Activated CD8-positive, alpha-beta memory T cell treated with anti-CD3 and anti-CD28 coated beads for 4 hours (primary cell): ENCODE measurements around the gene TM9SF1.
A peak's percentile ranks its signal among the peaks of the same experiment; 100 is the strongest.

Experiments used
- DNase-seq, 2 donors: peaks; one replicate each; pipeline ENCODE4 v3.0.0-alpha.2; 2020; ENCODE audit warnings: low read depth in 2 of 2

The TM9SF1 gene

DNA sequence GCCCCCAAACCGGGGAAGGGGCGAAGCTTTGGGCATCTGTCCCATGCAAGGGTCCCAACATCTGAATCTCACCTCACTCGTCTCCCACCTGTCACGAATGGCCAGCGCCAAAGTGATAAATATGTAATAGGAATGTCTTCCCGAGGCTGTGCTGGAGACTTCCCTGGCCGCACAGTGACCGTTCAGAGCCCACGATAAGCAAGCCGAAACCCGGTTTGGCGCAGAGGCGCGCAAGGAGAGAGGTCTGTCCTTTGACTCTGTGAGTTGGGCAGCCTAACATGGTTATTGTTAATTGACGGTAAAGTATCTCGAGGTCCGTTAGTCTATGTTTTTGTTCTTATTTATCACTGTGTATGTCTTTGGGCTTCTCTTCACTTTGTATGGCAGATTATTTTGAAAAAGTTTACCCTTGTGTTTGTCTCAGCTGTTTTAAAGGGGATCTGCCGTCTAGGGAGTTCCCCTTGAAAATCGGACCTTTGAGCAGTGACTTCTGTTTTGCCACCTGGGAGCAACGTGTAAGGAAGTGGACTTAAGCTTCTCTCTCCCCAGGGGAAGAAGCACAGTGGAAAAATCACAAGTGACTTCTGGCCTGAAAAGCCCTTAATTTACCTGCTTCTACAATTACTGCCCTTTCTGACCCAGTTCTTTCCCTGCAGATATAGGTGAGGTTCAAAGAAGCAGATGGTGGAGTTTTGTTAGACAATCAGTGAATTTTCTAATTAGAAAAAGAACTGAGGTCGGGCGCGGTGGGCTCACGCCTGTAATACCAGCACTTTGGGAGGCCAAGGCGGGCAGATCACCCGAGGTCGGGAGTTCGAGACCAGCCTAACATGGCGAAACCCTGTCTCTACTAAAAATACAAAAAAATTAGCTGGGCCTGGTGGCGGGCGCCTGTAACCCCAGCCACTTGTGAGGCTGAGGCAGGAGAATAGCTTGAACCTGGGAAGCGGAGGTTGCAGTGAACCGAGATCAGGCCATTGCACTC is 1.1 kb upstream of the TM9SF1 start:
- no peak for DNase-seq

DNA sequence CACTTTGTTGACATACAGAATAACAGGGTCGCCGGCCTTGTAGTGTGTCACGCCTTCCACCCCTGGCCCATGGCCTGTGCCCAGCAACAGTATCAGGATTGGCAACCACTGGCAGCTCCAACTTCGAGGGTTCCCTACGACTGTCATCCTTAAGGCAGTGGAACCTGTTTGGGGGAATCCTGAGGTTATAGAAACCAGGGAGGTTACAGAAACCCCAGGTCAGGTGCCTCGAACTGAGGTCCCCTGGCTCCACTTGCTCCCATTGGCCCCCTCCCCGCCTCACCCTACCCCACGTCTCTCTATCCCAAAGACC is 412 bp downstream of the TM9SF1 start:
- no peak for DNase-seq

DNA sequence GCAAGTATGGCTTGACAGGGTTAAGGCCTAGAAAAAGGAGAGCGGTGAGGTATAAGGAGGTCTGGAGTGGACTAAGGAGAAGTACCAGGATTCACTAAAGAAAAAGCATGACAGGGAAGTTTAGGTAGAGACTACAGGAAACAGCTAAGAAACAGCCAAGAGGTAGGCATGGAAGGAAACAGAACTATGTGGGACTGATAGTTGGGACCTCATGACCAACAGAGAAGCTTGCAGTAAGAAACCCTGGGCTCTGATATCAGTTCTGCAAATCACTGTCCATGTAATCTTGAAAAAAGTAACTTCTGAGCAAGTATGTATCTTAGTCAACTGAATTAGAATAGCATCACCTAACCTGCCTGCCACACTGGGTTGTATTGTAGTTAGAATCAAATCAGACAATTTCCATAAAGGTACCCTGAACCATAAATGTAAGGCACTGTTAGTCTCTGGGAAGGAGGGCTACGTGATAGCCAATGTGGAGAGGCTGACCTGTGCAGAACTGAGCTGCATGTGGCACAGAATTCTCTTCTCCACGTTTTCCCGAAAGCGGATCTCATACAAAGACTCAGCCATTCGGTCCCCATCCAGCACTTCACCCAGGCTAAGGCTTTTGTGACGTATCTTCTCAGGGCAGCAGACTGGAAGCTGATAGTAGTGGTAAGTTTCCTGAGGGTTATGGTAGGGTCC is 912 bp downstream of the TM9SF1 start:
- no peak for DNase-seq

GRCh38 chr14:24192933-24193332 is 2.3 kb downstream of the TM9SF1 start:
- DNase-seq: no peak

GRCh38 chr14:24190416-24190815 is 4.8 kb downstream of the TM9SF1 start:
- no peak for DNase-seq

DNA sequence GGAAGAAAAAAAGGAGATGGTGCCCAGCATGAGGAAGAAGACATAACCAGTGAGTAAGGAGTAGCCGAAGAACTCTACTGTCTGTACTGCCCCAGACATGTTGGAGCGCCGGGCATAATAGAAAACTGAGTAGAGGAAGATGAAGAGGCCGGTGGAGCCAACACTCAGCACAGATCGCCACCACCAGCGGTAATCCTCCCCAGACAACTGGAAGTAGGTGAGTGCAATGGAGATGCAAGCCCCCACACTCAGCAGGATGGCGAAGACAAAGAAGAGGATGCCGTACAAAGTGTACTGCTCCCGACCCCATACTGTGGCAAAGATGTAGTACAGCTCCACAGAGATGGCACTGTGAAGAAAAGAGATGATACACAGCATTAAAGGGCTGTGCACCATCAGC is 5.8 kb downstream of the TM9SF1 start:
- no peak for DNase-seq

- DNase-seq: no peak
These were observed 6.2 kb downstream of the TM9SF1 start for GRCh38 chr14:24189059-24189375.

GRCh38 chr14:24188251-24189058 is 6.8 kb downstream of the TM9SF1 start, which contains the start of gene IPO4:
Gene IPO4 (minus strand): TSS chr14:24188816. CDS start chr14:24188787, 29 bp downstream.
- DNase-seq: peak; percentile 92 to 94

GRCh38 chr14:24187539-24187915 is 7.7 kb downstream of the TM9SF1 start:
- no peak for DNase-seq

GRCh38 chr14:24186831-24187538 is 8.3 kb downstream of the TM9SF1 start:
- DNase-seq: no peak

DNA sequence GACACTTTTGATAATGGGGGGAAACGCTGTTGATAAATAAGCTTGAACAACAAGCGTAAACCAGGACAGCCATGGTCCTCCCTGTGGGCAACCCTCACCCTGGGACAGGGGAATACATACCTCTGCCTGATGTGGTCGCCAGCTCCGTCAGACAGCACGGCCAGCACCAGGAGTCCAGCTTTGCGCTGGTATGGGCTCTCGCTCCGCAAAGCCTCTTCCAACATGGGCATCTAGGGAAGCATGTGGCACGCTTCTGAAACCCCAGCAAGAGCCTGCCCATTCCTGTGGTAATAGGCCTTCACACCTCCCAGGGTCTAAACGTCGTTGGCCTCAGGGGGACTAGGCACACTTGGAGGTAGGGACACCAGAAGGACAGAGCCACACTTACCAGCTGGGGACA is 9.5 kb downstream of the TM9SF1 start:
- no peak for DNase-seq

DNA sequence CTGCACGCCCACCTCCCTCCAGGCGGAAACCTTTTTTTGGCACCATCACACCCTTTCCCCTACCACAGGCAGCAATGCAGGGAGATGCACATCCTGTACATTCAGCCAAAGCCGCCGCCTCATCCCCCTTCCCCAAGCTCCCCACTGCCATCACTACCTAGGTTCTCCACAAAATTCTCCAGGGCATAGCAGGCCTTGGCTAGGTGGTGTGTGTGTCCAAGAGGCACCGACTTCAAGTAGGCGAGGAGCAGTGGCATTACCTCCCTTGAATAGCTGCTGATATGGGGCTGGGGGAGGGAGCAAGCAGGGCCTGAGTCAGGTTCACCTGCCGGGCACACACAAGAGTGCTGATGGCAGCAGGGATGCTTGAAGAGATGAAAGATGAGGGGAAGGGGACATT is 10.2 kb downstream of the TM9SF1 start:
- no peak for DNase-seq

- no peak for DNase-seq
These were observed 10.9 kb downstream of the TM9SF1 start for GRCh38 chr14:24184104-24184970.

- no peak for DNase-seq
These were observed 12.2 kb downstream of the TM9SF1 start for GRCh38 chr14:24183014-24183481.

GRCh38 chr14:24182110-24182882 is 12.9 kb downstream of the TM9SF1 start:
- DNase-seq: no peak

DNA sequence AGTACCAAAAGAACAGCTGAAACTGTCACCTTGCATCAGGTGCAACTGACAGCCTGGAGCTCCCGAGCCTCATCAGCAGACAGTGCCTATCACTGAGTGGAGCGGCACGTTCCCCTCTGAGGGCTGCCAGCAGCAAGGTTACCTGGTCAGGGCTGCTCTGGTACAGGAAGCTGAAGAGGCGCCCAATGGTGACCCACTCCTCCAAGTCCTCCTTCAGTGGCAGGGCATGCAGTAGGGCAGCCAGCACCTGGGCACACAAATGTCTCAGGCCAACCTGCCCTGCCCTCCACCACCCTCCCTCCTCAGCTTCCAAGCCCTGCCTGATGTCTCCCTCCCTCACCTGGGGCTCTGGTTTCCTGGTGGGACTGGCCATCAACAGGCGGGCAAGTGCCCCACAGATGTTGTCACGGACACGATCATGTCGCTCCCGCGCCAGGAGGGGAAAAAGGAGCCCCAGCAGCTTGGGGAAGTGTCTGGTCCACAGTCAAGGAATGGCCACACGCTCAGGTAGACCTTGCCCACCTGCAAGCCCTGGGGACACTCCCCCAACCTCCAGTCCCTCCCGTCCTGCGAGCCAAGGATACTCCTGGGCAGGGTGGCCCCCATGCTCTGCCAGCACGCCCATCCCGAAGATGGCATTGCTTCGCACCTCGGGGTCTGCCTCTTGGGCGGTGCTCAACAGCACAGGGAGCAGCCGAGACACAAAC is 13.7 kb downstream of the TM9SF1 start:
- no peak for DNase-seq

DNA sequence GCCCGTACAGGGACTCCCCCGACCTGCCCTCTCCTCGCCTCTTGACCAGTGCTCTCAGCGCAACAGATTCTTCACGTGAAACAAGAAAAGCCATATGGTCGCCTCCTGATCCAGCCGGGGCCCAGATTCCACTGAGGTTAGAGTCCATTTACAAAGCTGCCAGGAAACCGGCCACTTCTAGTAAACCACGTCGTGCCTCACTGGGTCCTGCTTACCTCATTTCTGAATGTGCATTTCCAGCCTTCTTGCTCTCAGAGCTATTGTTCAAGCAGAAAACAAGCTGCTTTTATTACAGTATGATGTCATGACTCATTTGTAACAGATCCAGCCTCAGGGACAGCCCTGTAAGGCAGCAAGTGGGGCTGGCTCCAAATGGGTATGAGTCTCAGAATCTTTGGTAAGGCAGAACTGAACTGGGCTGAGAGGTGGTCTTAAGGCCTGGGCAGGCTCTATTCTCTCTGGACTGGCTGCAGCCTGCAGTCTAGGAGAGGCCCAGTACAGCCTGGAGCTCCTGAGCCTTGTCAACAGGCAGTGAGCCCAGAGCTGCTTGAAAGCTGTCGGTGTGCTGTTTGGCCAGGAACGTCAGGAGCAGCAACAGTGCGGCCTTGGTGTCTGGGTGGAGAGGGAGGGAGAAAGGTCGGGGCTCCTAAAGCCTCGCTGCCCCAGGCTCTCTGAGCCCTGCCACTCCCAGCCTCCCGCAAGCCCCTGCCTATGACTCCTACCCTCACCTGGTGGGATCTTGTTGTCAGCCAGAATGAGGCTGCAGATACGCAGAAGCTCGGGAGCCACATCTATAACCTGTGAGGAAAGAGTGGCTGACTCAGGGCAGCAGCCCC is 15.1 kb downstream of the TM9SF1 start:
- no peak for DNase-seq

GRCh38 chr14:24179294-24179960 is 15.8 kb downstream of the TM9SF1 start:
- no peak for DNase-seq
